H1 (cell line): Measurements from ENCODE around the gene C5orf34. TPM values are rescaled to one million over a fixed set of nuclear protein-coding genes. Genes with fewer than 3 reads are reported as not detected.

Source experiments
- CTCF ChIA-PET: fragments of 300-600 bp; sonication (Branson Sonifier 250); formaldehyde crosslinking; loops from one replicate; lab custom pipeline; 2021; ENCODE audit not compliant: partially characterized antibody; lab: Charles Lee
- POLR2A ChIA-PET: fragments of 300-600 bp; sonication (Branson Sonifier 250); formaldehyde crosslinking; loops from one replicate; lab custom pipeline; 2021; ENCODE audit warnings: inconsistent platforms; ENCODE audit not compliant: partially characterized antibody; lab: Charles Lee
- DNase-seq, 2 experiments: peaks; one replicate each; pipeline versions ENCODE4 v3.0.0 to v3.0.0-alpha.2; 2010 to 2022; ENCODE audit warnings: low spot score in 2 of 2, low read depth in 1 of 2, mixed read lengths in 1 of 2
- FAIRE-seq: peaks from 2 replicates; lab custom pipeline; 2011; peaks lifted over from hg19 to GRCh38; lab: Jason Lieb, UNC
- H2AFZ ChIP-seq: 2 replicates; pipeline ENCODE4 v1.8.1; 2012; ENCODE audit warnings: low read length, inconsistent platforms
- H2AK5ac ChIP-seq: 2 replicates; pipeline ENCODE4 v1.6.1; 2013; ENCODE audit warnings: low read depth, low read length
- H2BK120ac ChIP-seq: replicated peaks from 2 replicates; pipeline ENCODE3; 2013; ENCODE audit warnings: low read depth, low read length, inconsistent platforms
- H2BK12ac ChIP-seq: 2 replicates; pipeline ENCODE4 v1.6.1; 2013; ENCODE audit warnings: low read depth, low read length
- H2BK15ac ChIP-seq: 2 replicates; pipeline ENCODE4 v1.6.1; 2013; ENCODE audit warnings: low read length
- H2BK20ac ChIP-seq: 2 replicates; pipeline ENCODE4 v1.6.1; 2013; ENCODE audit warnings: low read length
- H2BK5ac ChIP-seq: 2 replicates; pipeline ENCODE4 v1.6.1; 2013; ENCODE audit warnings: low read depth, low read length
- H3K14ac ChIP-seq: 2 replicates; pipeline ENCODE4 v1.6.1; 2013; ENCODE audit warnings: inconsistent platforms; ENCODE audit not compliant: insufficient read length
- H3K18ac ChIP-seq: 2 replicates; pipeline ENCODE4 v1.6.1; 2013; ENCODE audit warnings: low read length; ENCODE audit errors: extremely low read depth
- H3K23ac ChIP-seq: 2 replicates; pipeline ENCODE4 v1.6.1; 2013; ENCODE audit warnings: inconsistent platforms; ENCODE audit not compliant: insufficient read length
- H3K23me2 ChIP-seq: 2 replicates; pipeline ENCODE4 v1.6.1; 2013; ENCODE audit warnings: low read depth, low read length
- H3K27ac ChIP-seq: 2 replicates; pipeline ENCODE4 v1.6.1; 2011; ENCODE audit warnings: low read depth, low read length, inconsistent platforms
- H3K27me3 ChIP-seq, 4 experiments: replicated peaks in 1 of 4; 1 replicate in 1 of 4; 2 replicates in 3 of 4; pipeline versions ENCODE4 v1.6.1 to v1.8.1; 2011 to 2013; ENCODE audit warnings: low read length in 3 of 4, mild to moderate bottlenecking in 3 of 4, inconsistent platforms in 2 of 4, mixed read lengths in 2 of 4, moderate library complexity in 1 of 4; ENCODE audit not compliant: control insufficient read depth in 3 of 4, insufficient read depth in 3 of 4; ENCODE audit errors: extremely low read depth in 1 of 4
- H3K36me3 ChIP-seq, 4 experiments: 2 replicates each; pipeline versions ENCODE4 v1.6.1 to v1.8.1; 2011 to 2013; ENCODE audit warnings: mild to moderate bottlenecking in 4 of 4, low read length in 3 of 4, moderate library complexity in 2 of 4, control low read depth in 1 of 4, inconsistent platforms in 1 of 4; ENCODE audit not compliant: insufficient read depth in 4 of 4, control insufficient read depth in 2 of 4
- H3K4ac ChIP-seq: replicated peaks from 2 replicates; pipeline ENCODE3; 2013; ENCODE audit warnings: low read length, low read depth, mixed read lengths, inconsistent platforms; ENCODE audit not compliant: insufficient read length
- H3K4me1 ChIP-seq, 4 experiments: replicated peaks in 1 of 4; 1 replicate in 1 of 4; 2 replicates in 3 of 4; pipeline versions ENCODE4 v1.6.1 to v1.8.1; 2011 to 2013; ENCODE audit warnings: low read length in 3 of 4, inconsistent platforms in 2 of 4, mixed read lengths in 1 of 4; ENCODE audit not compliant: insufficient read depth in 4 of 4, control insufficient read depth in 3 of 4
- H3K4me2 ChIP-seq, 2 experiments: 2 replicates each; pipeline versions ENCODE4 v1.6.1 to v1.8.1; 2011 to 2013; ENCODE audit warnings: low read depth in 2 of 2, low read length in 2 of 2, control low read depth in 1 of 2, inconsistent platforms in 1 of 2, mild to moderate bottlenecking in 1 of 2; ENCODE audit not compliant: insufficient read depth in 1 of 2
- H3K4me3 ChIP-seq, 4 experiments: fragments of 200-600, 300-600 bp in 1 of 4; sonication (generic), shearing (Covaris generic), sonication (Bioruptor Twin) in 1 of 4; 2 replicates each; pipeline versions ENCODE4 v1.5.1 to v1.8.1; 2011 to 2016; ENCODE audit warnings: low read length in 4 of 4, low read depth in 3 of 4, control low read depth in 2 of 4, inconsistent platforms in 2 of 4, mild to moderate bottlenecking in 2 of 4, mixed read lengths in 1 of 4, moderate library complexity in 1 of 4; ENCODE audit not compliant: insufficient read depth in 2 of 4; ENCODE audit errors: extremely low read depth in 1 of 4
- H3K56ac ChIP-seq: replicated peaks from 2 replicates; pipeline ENCODE3; 2013; ENCODE audit warnings: low read depth, mild to moderate bottlenecking, mixed read lengths, low read length, inconsistent platforms; ENCODE audit not compliant: insufficient read length
- H3K79me1 ChIP-seq: 2 replicates; pipeline ENCODE4 v1.6.1; 2013; ENCODE audit warnings: low read depth, low read length, control low read depth
- H3K79me2 ChIP-seq, 2 experiments: 2 replicates each; pipeline versions ENCODE4 v1.6.1 to v1.8.1; 2012 to 2013; ENCODE audit warnings: low read length in 2 of 2, mild to moderate bottlenecking in 2 of 2, inconsistent platforms in 1 of 2; ENCODE audit not compliant: insufficient read depth in 2 of 2, control insufficient read depth in 1 of 2
- H3K9ac ChIP-seq, 4 experiments: replicated peaks in 1 of 4; 1 replicate in 1 of 4; 2 replicates in 3 of 4; pipeline versions ENCODE4 v1.6.1 to v1.8.1; 2011 to 2013; ENCODE audit warnings: low read depth in 3 of 4, low read length in 3 of 4, control low read depth in 2 of 4, mild to moderate bottlenecking in 2 of 4, moderate library complexity in 2 of 4, inconsistent platforms in 1 of 4; ENCODE audit errors: extremely low read depth in 1 of 4
- H3K9me3 ChIP-seq, 2 experiments: 2 replicates each; pipeline versions ENCODE4 v1.6.1 to v1.8.1; 2012 to 2013; ENCODE audit warnings: mild to moderate bottlenecking in 2 of 2, moderate library complexity in 2 of 2, control low read depth in 1 of 2, inconsistent platforms in 1 of 2, low read depth in 1 of 2, low read length in 1 of 2, mixed read lengths in 1 of 2; ENCODE audit not compliant: insufficient read depth in 2 of 2
- H4K20me1 ChIP-seq, 2 experiments: replicated peaks in 1 of 2; 2 replicates each; pipeline versions ENCODE3 to v1.8.1; 2011 to 2013; ENCODE audit warnings: inconsistent platforms in 2 of 2, low read length in 2 of 2, mild to moderate bottlenecking in 1 of 2; ENCODE audit not compliant: insufficient read depth in 2 of 2, control insufficient read depth in 1 of 2
- H4K5ac ChIP-seq: 2 replicates; pipeline ENCODE4 v1.6.1; 2013; ENCODE audit warnings: low read length, low read depth, mixed read lengths, inconsistent platforms; ENCODE audit not compliant: insufficient read length
- H4K8ac ChIP-seq: 2 replicates; pipeline ENCODE4 v1.8.0; 2013; ENCODE audit warnings: mild to moderate bottlenecking, moderate library complexity, low read length, inconsistent platforms; ENCODE audit not compliant: insufficient read depth; ENCODE audit errors: extremely low read depth
- H4K91ac ChIP-seq: replicated peaks from 2 replicates; pipeline ENCODE3; 2013; ENCODE audit warnings: low read length, mixed read lengths, inconsistent platforms; ENCODE audit not compliant: insufficient read length
- CBX8 ChIP-seq: fragments of 300-800, 300-1000 bp; sonication (generic); IDR thresholded peaks from 2 replicates; pipeline ENCODE4 v1.7.1; 2016; ENCODE audit warnings: low read depth, low read length, borderline replicate concordance
- CEBPB ChIP-seq: IDR thresholded peaks from 2 replicates; pipeline ENCODE4 v1.6.1; 2012; ENCODE audit warnings: low read depth, low read length
- CREB1 ChIP-seq: IDR thresholded peaks from 2 replicates; pipeline ENCODE4 v1.6.1; 2012; ENCODE audit warnings: inconsistent platforms
- CTCF ChIP-seq, 3 experiments: IDR thresholded peaks; 1 replicate in 2 of 3; 2 replicates in 1 of 3; pipeline versions ENCODE4 v1.5.1 to v1.6.1; 2011; ENCODE audit warnings: low read length in 3 of 3, mild to moderate bottlenecking in 3 of 3, inconsistent platforms in 2 of 3, low read depth in 1 of 3, moderate library complexity in 1 of 3; ENCODE audit not compliant: insufficient read depth in 1 of 3; ENCODE audit errors: control extremely low read depth in 1 of 3
- EP300 ChIP-seq, 2 experiments: IDR thresholded peaks; 1 replicate in 1 of 2; 2 replicates in 1 of 2; pipeline ENCODE4 v1.6.1; 2011 to 2012; ENCODE audit warnings: low read depth in 2 of 2, low read length in 2 of 2, mild to moderate bottlenecking in 2 of 2, borderline replicate concordance in 1 of 2, inconsistent platforms in 1 of 2, moderate library complexity in 1 of 2
- EZH2 ChIP-seq: fragments of 200-600 bp; sonication (generic); IDR thresholded peaks from 2 replicates; pipeline ENCODE4 v1.7.1; 2012; ENCODE audit warnings: low read depth, mild to moderate bottlenecking, moderate library complexity, low read length, inconsistent platforms; ENCODE audit not compliant: severe bottlenecking
- GABPA ChIP-seq: IDR thresholded peaks from 2 replicates; pipeline ENCODE4 v1.6.1; 2011; ENCODE audit warnings: mild to moderate bottlenecking, low read length, moderate library complexity, borderline replicate concordance; ENCODE audit not compliant: insufficient read depth
- GTF2F1 ChIP-seq: IDR thresholded peaks from 2 replicates; pipeline ENCODE4 v1.6.1; 2012; ENCODE audit warnings: low read depth, low read length, improper control_type of control experiment, borderline replicate concordance
- SIN3A ChIP-seq, 2 experiments: IDR thresholded peaks in 1 of 2; conservative IDR thresholded peaks in 1 of 2; 2 replicates each; pipeline ENCODE4 v1.6.1; 2011 to 2012; ENCODE audit warnings: low read length in 2 of 2, improper control_type of control experiment in 1 of 2, low read depth in 1 of 2, mild to moderate bottlenecking in 1 of 2
- ZNF274 ChIP-seq: IDR thresholded peaks from 2 replicates; pipeline ENCODE4 v1.7.0; 2012; ENCODE audit warnings: low read length, borderline replicate concordance; ENCODE audit errors: extremely low read depth
- polyA plus RNA-seq, 7 experiments: library from polyadenylated mRNA; depleted of rRNA in 3 of 7; stranded (reverse) in 5 of 7; unstranded in 2 of 7; fragments of >200 nt in 5 of 7; fragments of 200-250 nt in 2 of 7; gene quantifications; 1 replicate in 5 of 7; 2 replicates in 1 of 7; 4 replicates in 1 of 7; pipeline versions ENCODE4 v1.2.1 to v1.2.3, GENCODE V29; 2011 to 2013; ENCODE audit warnings: missing spikeins in 2 of 7, mixed read lengths in 2 of 7
- total RNA-seq: library from RNA; stranded (reverse); fragmentation: NEBNext Ultra II Directional; extraction: Animal tissue kit (Norgen Biotek cat#: 25700); gene quantifications from 2 replicates; pipeline ENCODE4 v1.2.1, GENCODE V29; 2021

C5orf34 gene
- total and polyA plus RNA-seq, 2 of the 8 experiments (the other 6 are each of a cell fraction or from before 2014, with no cell fraction given) = 6.8 to 8.6 TPM

GRCh38 chr5:43536972-43537371 is 22.0 kb upstream of the C5orf34 start:
- peaks cover 4 to 78% (median 46%) of the 10 kb centered on the region in 4 experiments; a peak in 7 of 8 replicates for H3K36me3 ChIP-seq
- no peak overlapping the region for H3K18ac ChIP-seq
- no peak overlapping the region for H2AFZ ChIP-seq
- H2BK15ac ChIP-seq = no peak overlapping the region
- CTCF ChIA-PET = no interaction called here
- no peak overlapping the region for H3K14ac ChIP-seq
- H3K9me3 ChIP-seq = no peaks in the 10 kb centered on the region
- no peaks in the 10 kb centered on the region for H3K27me3 ChIP-seq
- DNase-seq (no peak), FAIRE-seq (no peak)
- no peak overlapping the region for H3K27ac ChIP-seq
- H2BK120ac ChIP-seq = no peak overlapping the region
- no peak overlapping the region for H3K4me2 ChIP-seq
- no peak overlapping the region for H3K23ac ChIP-seq
- H4K20me1 ChIP-seq = peaks cover 0 to 3% of the 10 kb centered on the region in 2 experiments
- no peak overlapping the region for H3K56ac ChIP-seq
- H4K5ac ChIP-seq = no peak overlapping the region
- no peak overlapping the region for H2BK20ac ChIP-seq
- no peak overlapping the region for H3K9ac ChIP-seq
- no peaks in the 10 kb centered on the region for H3K79me1 ChIP-seq
- H2BK5ac ChIP-seq = no peak overlapping the region
- H3K23me2 ChIP-seq = no peaks in the 10 kb centered on the region
- no peaks in the 10 kb centered on the region; a peak in 1 of 4 replicates for H3K79me2 ChIP-seq
- H2AK5ac ChIP-seq = no peak overlapping the region
- H3K4ac ChIP-seq = no peak overlapping the region
- H2BK12ac ChIP-seq = no peak overlapping the region
- H3K4me1 ChIP-seq = no peaks in the 10 kb centered on the region
- no peak overlapping the region for H3K4me3 ChIP-seq
- H4K91ac ChIP-seq = no peak overlapping the region
- no peak overlapping the region for H4K8ac ChIP-seq
- POLR2A ChIA-PET = interaction anchor here (0.6 kb wide), 1 partner anchor 16 kb away, joined by 4 read pairs; no protein-coding TSS in a partner anchor
- no peak for TF ChIP-seq CBX8
- no peak for TF ChIP-seq GABPA
- TF ChIP-seq CEBPB = no peak
- TF ChIP-seq CREB1 = no peak
- TF ChIP-seq ZNF274 = no peak
- no peak for TF ChIP-seq CTCF (IDR thresholded peaks at IDR 0.05; ENCODE audit: control extremely low read depth in 1 of 3, insufficient read depth in 1 of 3, low read depth in 1 of 3, low read length in 3 of 3)
- no peak for TF ChIP-seq EP300 (IDR thresholded peaks at IDR 0.05; ENCODE audit: borderline replicate concordance in 1 of 2, low read depth in 2 of 2, low read length in 2 of 2)
- no peak for TF ChIP-seq SIN3A (conservative IDR thresholded peaks at IDR 0.05 in 1 of 2, IDR thresholded peaks at IDR 0.05 in 1 of 2; ENCODE audit: low read depth in 1 of 2, low read length in 2 of 2)
- no peak for TF ChIP-seq EZH2
- no peak for TF ChIP-seq GTF2F1
